GM12878 (cell line): ENCODE measurements around the gene CPVL. TPM values are rescaled to one million over a fixed set of nuclear protein-coding genes. Genes with fewer than 3 reads are reported as not detected.

Experiments used
- ATAC-seq: fragments of 200-7000 bp; cut with Tn5 transposase; 3 replicates; pipeline ENCODE4 v1.9.1; 2020; ENCODE audit warnings: mild to moderate bottlenecking, moderate library complexity
- BruUV-seq: library from RNA; stranded (reverse); fragments of 400-500 nt; replicated peaks from 2 replicates; lab custom pipeline; 2021; lab: Mats Ljungman, UMichigan
- CTCF ChIA-PET: fragments of 300-600 bp; sonication (Branson Sonifier 250); formaldehyde crosslinking; extraction: SDS; loops from one replicate; lab custom pipeline; 2021; ENCODE audit warnings: inconsistent platforms; lab: Yijun Ruan, JAX
- POLR2A ChIA-PET: fragments of 350-600 bp; formaldehyde crosslinking; extraction: SDS; loops from one replicate; lab custom pipeline; 2021; ENCODE audit warnings: inconsistent platforms; lab: Charles Lee
- RAD21 ChIA-PET: fragments of 300-600 bp; sonication (Branson Sonifier 250); formaldehyde crosslinking; loops from one replicate; lab custom pipeline; 2023; ENCODE audit warnings: antibody characterized with exemption; ENCODE audit not compliant: unreplicated experiment; lab: Charles Lee
- SMC1A ChIA-PET: fragments of 300-600 bp; sonication (Branson Sonifier 250); formaldehyde crosslinking; loops from one replicate; lab custom pipeline; 2023; ENCODE audit not compliant: unreplicated experiment, uncharacterized antibody; lab: Charles Lee
- DNase-seq: peaks from one replicate; pipeline ENCODE4 v3.0.0-alpha.2; 2011; ENCODE audit warnings: low read depth, low spot score
- FAIRE-seq: peaks from 3 replicates; lab custom pipeline; 2011; peaks lifted over from hg19 to GRCh38; lab: Jason Lieb, UNC
- H2AFZ ChIP-seq: 2 replicates; pipeline ENCODE4 v1.6.0; 2011; ENCODE audit warnings: low read depth, low read length, control low read depth; ENCODE audit not compliant: control insufficient read depth
- H3K27ac ChIP-seq: 2 replicates; pipeline ENCODE4 v1.5.1; 2011; ENCODE audit warnings: control low read depth; ENCODE audit not compliant: control insufficient read depth, insufficient read depth
- H3K27me3 ChIP-seq, 2 experiments: replicated peaks in 1 of 2; 2 replicates each; pipeline versions ENCODE4 v1.6.0 to v1.6.1; 2011; ENCODE audit warnings: low read length in 1 of 2; ENCODE audit not compliant: control insufficient read depth in 2 of 2, insufficient read depth in 2 of 2
- H3K36me3 ChIP-seq, 2 experiments: 2 replicates each; pipeline ENCODE4 v1.5.1; 2011; ENCODE audit warnings: low read length in 1 of 2; ENCODE audit not compliant: control insufficient read depth in 2 of 2, insufficient read depth in 2 of 2
- H3K4me1 ChIP-seq: 2 replicates; pipeline ENCODE4 v1.6.1; 2011; ENCODE audit warnings: mild to moderate bottlenecking, low read length, moderate library complexity, mixed read lengths; ENCODE audit not compliant: control insufficient read depth, insufficient read depth
- H3K4me2 ChIP-seq: 2 replicates; pipeline ENCODE4 v1.6.0; 2011; ENCODE audit warnings: control low read depth; ENCODE audit not compliant: control insufficient read depth, insufficient read depth
- H3K4me3 ChIP-seq: fragments of 200-600 bp; sonication (generic); 2 replicates; pipeline ENCODE4 v1.5.1; 2016
- H3K79me2 ChIP-seq: 2 replicates; pipeline ENCODE4 v1.6.0; 2011; ENCODE audit warnings: low read length; ENCODE audit not compliant: control insufficient read depth, insufficient read depth
- H3K9ac ChIP-seq: 2 replicates; pipeline ENCODE4 v1.8.0; 2011; ENCODE audit warnings: low read length, control low read depth, mixed read lengths; ENCODE audit not compliant: control insufficient read depth, insufficient read depth
- H3K9me3 ChIP-seq: replicated peaks from 3 replicates; pipeline ENCODE4 v1.5.1; 2011; ENCODE audit warnings: mild to moderate bottlenecking, low read length; ENCODE audit not compliant: control insufficient read depth, insufficient read depth
- H4K20me1 ChIP-seq: 2 replicates; pipeline ENCODE4 v1.6.0; 2011; ENCODE audit not compliant: control insufficient read depth, insufficient read depth
- ATF7 ChIP-seq: fragments of 450-650 bp; IDR thresholded peaks from 2 replicates; pipeline ENCODE4 v1.6.1; 2016; ENCODE audit warnings: low read depth, mild to moderate bottlenecking
- BCL11A ChIP-seq: IDR thresholded peaks from 2 replicates; pipeline ENCODE4 v1.6.1; 2011; ENCODE audit warnings: low read depth, low read length
- E2F4 ChIP-seq: IDR thresholded peaks from 2 replicates; pipeline ENCODE4 v1.6.1; 2012; ENCODE audit warnings: low read depth, low read length, improper control_type of control experiment
- GATAD2B ChIP-seq: fragments of 450-650 bp; conservative IDR thresholded peaks from 2 replicates; pipeline ENCODE4 v1.6.1; 2017; ENCODE audit warnings: low read depth, mild to moderate bottlenecking, moderate library complexity
- MLLT1 ChIP-seq: fragments of 450-650 bp; IDR thresholded peaks from 2 replicates; pipeline ENCODE4 v1.6.1; 2016; ENCODE audit warnings: mild to moderate bottlenecking
- MXI1 ChIP-seq: fragments of 150-350 bp; IDR thresholded peaks from 2 replicates; pipeline ENCODE4 v1.6.1; 2011; ENCODE audit warnings: low read depth, mild to moderate bottlenecking, inconsistent platforms, low read length, improper control_type of control experiment
- TCF12 ChIP-seq: IDR thresholded peaks from 2 replicates; pipeline ENCODE4 v1.6.1; 2011; ENCODE audit warnings: low read depth, mild to moderate bottlenecking, low read length
- YY1 ChIP-seq: IDR thresholded peaks from 2 replicates; pipeline ENCODE4 v1.6.1; 2011; ENCODE audit warnings: low read depth, mild to moderate bottlenecking, low read length
- ZNF592 ChIP-seq: fragments of 450-650 bp; IDR thresholded peaks from 2 replicates; pipeline ENCODE4 v1.6.1; 2017; ENCODE audit warnings: mild to moderate bottlenecking, moderate library complexity
- WGBS: methylation state at CpG from one replicate; pipeline ENCODE4 v1.1.6; 2016; ENCODE audit warnings: low lambda C conversion rate; ENCODE audit not compliant: insufficient replicate concordance, insufficient coverage; ENCODE audit errors: missing lambda C conversion rate; 5-methylcytosine and 5-hydroxymethylcytosine counted together
- in situ Hi-C: fragments of 300-500 bp; cut with MboI; formaldehyde crosslinking; loops from 9 replicates; pipeline ENCODE4 v1.14.3; 2018; ENCODE audit warnings: mixed read lengths
- intact Hi-C: fragments of 100-400 bp; cut with micrococcal nuclease; formaldehyde crosslinking; loops from one replicate; pipeline ENCODE4 v1.14.2; 2022; ENCODE audit not compliant: unreplicated experiment
- polyA plus RNA-seq, 11 experiments: library from polyadenylated mRNA; depleted of rRNA in 4 of 11; unstranded in 6 of 11; stranded (reverse) in 5 of 11; fragments of >200 nt; fragmentation: Nextera tagmentation in 4 of 11; fragmentation: Illumina TruSeq in 1 of 11; extraction: Ambion mirVana in 4 of 11; extraction: Trizol in 1 of 11; gene quantifications; 1 replicate in 1 of 11; 2 replicates in 10 of 11; pipeline versions ENCODE4 v1.2.1 to v1.2.3, GENCODE V29; 2011 to 2016; ENCODE audit warnings: inconsistent platforms in 2 of 11, missing spikeins in 2 of 11, low read depth in 1 of 11
- total RNA-seq, 4 experiments: library from RNA; depleted of rRNA in 3 of 4; stranded (reverse); fragments of >200 nt in 3 of 4; fragmentation: Illumina TruSeq in 1 of 4; extraction: Trizol in 1 of 4; gene quantifications; 2 replicates each; pipeline versions ENCODE4 v1.2.1 to v1.2.3, GENCODE V29; 2013 to 2021

CPVL gene
- total and polyA plus RNA-seq, 10 of the 15 experiments (the other 5 are each of a cell fraction or from before 2014, with no cell fraction given): 0.59 TPM; not detected in 9

GRCh38 chr7:29043576-29043975 is 102.8 kb downstream of the CPVL start:
- no peak for DNase-seq
- Histone ChIP-seq H3K4me2 (no peak overlapping the region), H3K27me3 (no peaks in the 10 kb centered on the region; a peak in 1 of 4 replicates), H3K4me3 (no peak overlapping the region), H3K27ac (no peak overlapping the region), H4K20me1 (no peaks in the 10 kb centered on the region), H3K79me2 (no peaks in the 10 kb centered on the region), H3K36me3 (no peaks in the 10 kb centered on the region), H3K4me1 (no peaks in the 10 kb centered on the region), H3K9me3 (no peaks in the 10 kb centered on the region), H3K9ac (no peak overlapping the region), H2AFZ (no peak overlapping the region)
- 27% methylated on average over 5 of the region's 5 CpGs for WGBS
- ChIA-PET POLR2A (no interaction called here), RAD21 (no interaction called here), SMC1A (no interaction called here), CTCF (no interaction called here)
- no peak for TF ChIP-seq YY1
- no peak for TF ChIP-seq BCL11A
- no peak for TF ChIP-seq TCF12
- TF ChIP-seq MXI1: no peak
- no peak for TF ChIP-seq ATF7
- TF ChIP-seq GATAD2B: no peak
- FAIRE-seq: no peak
- intact Hi-C loops: no loop called here
- BruUV-seq: no TSS peak
- ATAC-seq: no peak
- in situ Hi-C loops: no loop called here

- RAD21 ChIA-PET: no interaction called here
- SMC1A ChIA-PET: no interaction called here
- TF ChIP-seq TCF12: no peak
- no peak for TF ChIP-seq ZNF592
- TF ChIP-seq E2F4: no peak
- TF ChIP-seq MLLT1: no peak
These were observed 103.5 kb downstream of the CPVL start for GRCh38 chr7:29042824-29043231.

More at GRCh38 chr7:29042824-29043231, 103.5 kb downstream of the CPVL start:
- H3K9ac ChIP-seq: no peak overlapping the region
- WGBS: 21% methylated on average over 4 of the region's 4 CpGs
- H3K27me3 ChIP-seq: no peaks in the 10 kb centered on the region; a peak in 1 of 4 replicates
- no TSS peak for BruUV-seq
- H3K4me2 ChIP-seq: no peak overlapping the region
- H4K20me1 ChIP-seq: no peaks in the 10 kb centered on the region
- POLR2A ChIA-PET: no interaction called here
- no peaks in the 10 kb centered on the region for H3K4me1 ChIP-seq
- FAIRE-seq (no peak), ATAC-seq (no peak), DNase-seq (no peak)
- no peak overlapping the region for H2AFZ ChIP-seq
- no peaks in the 10 kb centered on the region for H3K9me3 ChIP-seq
- H3K79me2 ChIP-seq: no peaks in the 10 kb centered on the region
- H3K27ac ChIP-seq: no peak overlapping the region
- CTCF ChIA-PET: no interaction called here
- in situ Hi-C loops (no loop called here), intact Hi-C loops (no loop called here)
- no peak overlapping the region for H3K4me3 ChIP-seq
- H3K36me3 ChIP-seq: no peaks in the 10 kb centered on the region
